HG03565 (cell line): ENCODE results near the gene ESPNL.

Experiments used
- ATAC-seq: cut with Tn5 transposase; IDR thresholded peaks from one replicate; pipeline ENCODE4 v1.9.1; 2021; ENCODE audit warnings: mild to moderate bottlenecking, moderate library complexity; ENCODE audit not compliant: unreplicated experiment

Gene ESPNL

GRCh38 chr2:238097988-238098871 is 1.9 kb upstream of the ESPNL start:
- ATAC-seq = peak; percentile 55

- no peak for ATAC-seq
Observed at GRCh38 chr2:238098901-238099713, 1.0 kb upstream of the ESPNL start.

- no peak for ATAC-seq
Observed at GRCh38 chr2:238099714-238100048, 459 bp upstream of the ESPNL start.

GRCh38 chr2:238100821-238101771 is 956 bp downstream of the ESPNL start:
- ATAC-seq = no peak

GRCh38 chr2:238101891-238102841 is 2.0 kb downstream of the ESPNL start:
- no peak for ATAC-seq

- no peak for ATAC-seq
Observed at GRCh38 chr2:238102865-238103264, 2.7 kb downstream of the ESPNL start.

- ATAC-seq = no peak
Observed at GRCh38 chr2:238103465-238104225, 3.5 kb downstream of the ESPNL start.

- no peak for ATAC-seq
Observed at GRCh38 chr2:238104226-238104690, 4.1 kb downstream of the ESPNL start.

GRCh38 chr2:238104691-238105371 is 4.7 kb downstream of the ESPNL start:
- ATAC-seq = no peak

- ATAC-seq = no peak
Observed at GRCh38 chr2:238105506-238106338, 5.6 kb downstream of the ESPNL start.

GRCh38 chr2:238106339-238106697 is 6.2 kb downstream of the ESPNL start:
- no peak for ATAC-seq

GRCh38 chr2:238106698-238107524 is 6.8 kb downstream of the ESPNL start:
- no peak for ATAC-seq

GRCh38 chr2:238107525-238108422 is 7.6 kb downstream of the ESPNL start:
- peak; percentile 72 for ATAC-seq

GRCh38 chr2:238108423-238109183 is 8.5 kb downstream of the ESPNL start:
- ATAC-seq = no peak

- ATAC-seq = no peak
Observed at GRCh38 chr2:238113611-238114010, 13.5 kb downstream of the ESPNL start.
